GM12878 (cell line): Measurements from ENCODE around the gene IRF2BPL. TPM values are rescaled to one million over a fixed set of nuclear protein-coding genes. Genes with fewer than 3 reads are reported as not detected.

Experiments
- ATAC-seq: fragments of 200-7000 bp; cut with Tn5 transposase; 3 replicates; pipeline ENCODE4 v1.9.1; 2020; ENCODE audit warnings: mild to moderate bottlenecking, moderate library complexity
- BruUV-seq: library from RNA; stranded (reverse); fragments of 400-500 nt; replicated peaks from 2 replicates; lab custom pipeline; 2021; lab: Mats Ljungman, UMichigan
- CTCF ChIA-PET: fragments of 300-600 bp; sonication (Branson Sonifier 250); formaldehyde crosslinking; extraction: SDS; loops from one replicate; lab custom pipeline; 2021; ENCODE audit warnings: inconsistent platforms; lab: Yijun Ruan, JAX
- POLR2A ChIA-PET: fragments of 350-600 bp; formaldehyde crosslinking; extraction: SDS; loops from one replicate; lab custom pipeline; 2021; ENCODE audit warnings: inconsistent platforms; lab: Charles Lee
- RAD21 ChIA-PET: fragments of 300-600 bp; sonication (Branson Sonifier 250); formaldehyde crosslinking; loops from one replicate; lab custom pipeline; 2023; ENCODE audit warnings: antibody characterized with exemption; ENCODE audit not compliant: unreplicated experiment; lab: Charles Lee
- SMC1A ChIA-PET: fragments of 300-600 bp; sonication (Branson Sonifier 250); formaldehyde crosslinking; loops from one replicate; lab custom pipeline; 2023; ENCODE audit not compliant: unreplicated experiment, uncharacterized antibody; lab: Charles Lee
- DNase-seq: peaks from one replicate; pipeline ENCODE4 v3.0.0-alpha.2; 2011; ENCODE audit warnings: low read depth, low spot score
- FAIRE-seq: peaks from 3 replicates; lab custom pipeline; 2011; peaks lifted over from hg19 to GRCh38; lab: Jason Lieb, UNC
- H2AFZ ChIP-seq: 2 replicates; pipeline ENCODE4 v1.6.0; 2011; ENCODE audit warnings: low read depth, low read length, control low read depth; ENCODE audit not compliant: control insufficient read depth
- H3K27ac ChIP-seq: 2 replicates; pipeline ENCODE4 v1.5.1; 2011; ENCODE audit warnings: control low read depth; ENCODE audit not compliant: control insufficient read depth, insufficient read depth
- H3K27me3 ChIP-seq, 2 experiments: replicated peaks in 1 of 2; 2 replicates each; pipeline versions ENCODE4 v1.6.0 to v1.6.1; 2011; ENCODE audit warnings: low read length in 1 of 2; ENCODE audit not compliant: control insufficient read depth in 2 of 2, insufficient read depth in 2 of 2
- H3K36me3 ChIP-seq, 2 experiments: 2 replicates each; pipeline ENCODE4 v1.5.1; 2011; ENCODE audit warnings: low read length in 1 of 2; ENCODE audit not compliant: control insufficient read depth in 2 of 2, insufficient read depth in 2 of 2
- H3K4me1 ChIP-seq: 2 replicates; pipeline ENCODE4 v1.6.1; 2011; ENCODE audit warnings: mild to moderate bottlenecking, low read length, moderate library complexity, mixed read lengths; ENCODE audit not compliant: control insufficient read depth, insufficient read depth
- H3K4me2 ChIP-seq: 2 replicates; pipeline ENCODE4 v1.6.0; 2011; ENCODE audit warnings: control low read depth; ENCODE audit not compliant: control insufficient read depth, insufficient read depth
- H3K4me3 ChIP-seq: fragments of 200-600 bp; sonication (generic); 2 replicates; pipeline ENCODE4 v1.5.1; 2016
- H3K79me2 ChIP-seq: 2 replicates; pipeline ENCODE4 v1.6.0; 2011; ENCODE audit warnings: low read length; ENCODE audit not compliant: control insufficient read depth, insufficient read depth
- H3K9ac ChIP-seq: 2 replicates; pipeline ENCODE4 v1.8.0; 2011; ENCODE audit warnings: low read length, control low read depth, mixed read lengths; ENCODE audit not compliant: control insufficient read depth, insufficient read depth
- H3K9me3 ChIP-seq: replicated peaks from 3 replicates; pipeline ENCODE4 v1.5.1; 2011; ENCODE audit warnings: mild to moderate bottlenecking, low read length; ENCODE audit not compliant: control insufficient read depth, insufficient read depth
- H4K20me1 ChIP-seq: 2 replicates; pipeline ENCODE4 v1.6.0; 2011; ENCODE audit not compliant: control insufficient read depth, insufficient read depth
- BHLHE40 ChIP-seq, 2 experiments: fragments of 450-650 bp in 1 of 2; IDR thresholded peaks; 2 replicates each; pipeline ENCODE4 v1.6.1; 2011 to 2017; ENCODE audit warnings: low read depth in 2 of 2, borderline replicate concordance in 1 of 2, improper control_type of control experiment in 1 of 2, low read length in 1 of 2, mild to moderate bottlenecking in 1 of 2
- DPF2 ChIP-seq: fragments of 450-650 bp; IDR thresholded peaks from 2 replicates; pipeline ENCODE4 v1.6.1; 2017; ENCODE audit warnings: mild to moderate bottlenecking
- MEF2B ChIP-seq: fragments of 450-650 bp; IDR thresholded peaks from 2 replicates; pipeline ENCODE4 v1.6.1; 2018; ENCODE audit warnings: mild to moderate bottlenecking, moderate library complexity; ENCODE audit not compliant: partially characterized antibody, poor library complexity, severe bottlenecking
- MLLT1 ChIP-seq: fragments of 450-650 bp; IDR thresholded peaks from 2 replicates; pipeline ENCODE4 v1.6.1; 2016; ENCODE audit warnings: mild to moderate bottlenecking
- PRDM15 ChIP-seq: fragments of 450-650 bp; formaldehyde crosslinking; IDR thresholded peaks from 2 replicates; pipeline ENCODE4 v1.4.0; 2020; ENCODE audit warnings: mild to moderate bottlenecking, moderate library complexity
- RFX5 ChIP-seq: IDR thresholded peaks from 2 replicates; pipeline ENCODE4 v1.6.1; 2011; ENCODE audit warnings: low read depth, low read length, improper control_type of control experiment
- SMARCA5 ChIP-seq: fragments of 450-650 bp; IDR thresholded peaks from 2 replicates; pipeline ENCODE4 v1.6.1; 2017; ENCODE audit warnings: mild to moderate bottlenecking
- SREBF2 ChIP-seq: IDR thresholded peaks from 2 replicates; pipeline ENCODE4 v1.6.1; 2012; ENCODE audit warnings: mild to moderate bottlenecking, low read length
- STAT3 ChIP-seq: IDR thresholded peaks from 2 replicates; pipeline ENCODE4 v1.6.1; 2011; ENCODE audit warnings: low read depth, low read length, improper control_type of control experiment
- TBL1XR1 ChIP-seq: IDR thresholded peaks from 2 replicates; pipeline ENCODE4 v1.6.1; 2012; ENCODE audit warnings: low read depth, low read length, improper control_type of control experiment
- WGBS: methylation state at CpG from one replicate; pipeline ENCODE4 v1.1.6; 2016; ENCODE audit warnings: low lambda C conversion rate; ENCODE audit not compliant: insufficient replicate concordance, insufficient coverage; ENCODE audit errors: missing lambda C conversion rate; 5-methylcytosine and 5-hydroxymethylcytosine counted together
- in situ Hi-C: fragments of 300-500 bp; cut with MboI; formaldehyde crosslinking; loops from 9 replicates; pipeline ENCODE4 v1.14.3; 2018; ENCODE audit warnings: mixed read lengths
- intact Hi-C: fragments of 100-400 bp; cut with micrococcal nuclease; formaldehyde crosslinking; loops from one replicate; pipeline ENCODE4 v1.14.2; 2022; ENCODE audit not compliant: unreplicated experiment
- polyA plus RNA-seq, 11 experiments: library from polyadenylated mRNA; depleted of rRNA in 4 of 11; unstranded in 6 of 11; stranded (reverse) in 5 of 11; fragments of >200 nt; fragmentation: Nextera tagmentation in 4 of 11; fragmentation: Illumina TruSeq in 1 of 11; extraction: Ambion mirVana in 4 of 11; extraction: Trizol in 1 of 11; gene quantifications; 1 replicate in 1 of 11; 2 replicates in 10 of 11; pipeline versions ENCODE4 v1.2.1 to v1.2.3, GENCODE V29; 2011 to 2016; ENCODE audit warnings: inconsistent platforms in 2 of 11, missing spikeins in 2 of 11, low read depth in 1 of 11
- total RNA-seq, 4 experiments: library from RNA; depleted of rRNA in 3 of 4; stranded (reverse); fragments of >200 nt in 3 of 4; fragmentation: Illumina TruSeq in 1 of 4; extraction: Trizol in 1 of 4; gene quantifications; 2 replicates each; pipeline versions ENCODE4 v1.2.1 to v1.2.3, GENCODE V29; 2013 to 2021

IRF2BPL gene
- total and polyA plus RNA-seq, 10 of the 15 experiments (the other 5 are each of a cell fraction or from before 2014, with no cell fraction given), result 1.2 to 34.5 (median 3.1) TPM

GRCh38 chr14:77043984-77044485, 15.5 kb upstream of the IRF2BPL start:
- SMC1A ChIA-PET, result interaction anchor here (0.6 to 8.4 kb wide), 21 partner anchors 8 to 176 kb away, joined by 3 to 172 read pairs (median 4); partner anchors contain the start of gene IRF2BPL
- Histone ChIP-seq H3K4me2 (peak overlapping the region; percentile 49), H4K20me1 (no peaks in the 10 kb centered on the region), H3K9ac (peak overlapping the region; percentile 4; the same call in 1 of the 2 replicates), H3K27ac (no peak overlapping the region; the same call in 1 of the 2 replicates), H3K9me3 (no peaks in the 10 kb centered on the region), H3K27me3 (no peaks in the 10 kb centered on the region), H3K79me2 (no peaks in the 10 kb centered on the region)
- POLR2A ChIA-PET, result interaction anchor here (0.6 to 10.4 kb wide), 11 partner anchors 9 to 101 kb away, joined by 3 to 173 read pairs (median 4); partner anchors contain the start of gene IRF2BPL
- BruUV-seq, result TSS peak; percentile 93
- RAD21 ChIA-PET, result interaction anchor here (1.0 to 7.7 kb wide), 14 partner anchors 8 to 168 kb away, joined by 3 to 125 read pairs (median 9); partner anchors contain the start of gene IRF2BPL
- 89% methylated on average over 8 of the region's 8 CpGs for WGBS
- CTCF ChIA-PET, result interaction anchor here (0.8 to 8.9 kb wide), 13 partner anchors 9 to 167 kb away, joined by 3 to 72 read pairs (median 4); partner anchors contain the start of gene CIPC
- ATAC-seq, result no peak
- in situ Hi-C loops, result loop anchor here (5.0 kb wide), 1 partner anchor 82 kb away; no protein-coding TSS in a partner anchor
- intact Hi-C loops, result no loop called here
- peak; percentile 71; the same call in 1 of the 2 replicates for TF ChIP-seq MLLT1
- TF ChIP-seq PRDM15, result no peak
- TF ChIP-seq MEF2B, result peak; percentile 57
- no peak for TF ChIP-seq SREBF2
- 0 out of 2 replicates have a peak, but pooled peaks have one; percentile 2 for TF ChIP-seq TBL1XR1
- TF ChIP-seq DPF2, result peak; percentile 62; the same call in 1 of the 2 replicates
- 0 out of 2 replicates have a peak, but pooled peaks have one; percentile 51 for TF ChIP-seq STAT3
- TF ChIP-seq SMARCA5, result peak; percentile 44; the same call in 1 of the 2 replicates
- TF ChIP-seq RFX5, result no peak
- no peak for TF ChIP-seq BHLHE40 (IDR thresholded peaks at IDR 0.05; ENCODE audit: borderline replicate concordance in 1 of 2, low read depth in 2 of 2, low read length in 1 of 2)
- TF ChIP-seq, all 136 proteins: peak for 6
- Histone ChIP-seq H3K36me3 (no peaks in the 10 kb centered on the region), H3K4me1 (peaks cover 50% of the 10 kb centered on the region), H2AFZ (no peak overlapping the region), H3K4me3 (no peak overlapping the region)
- no peak for DNase-seq
- FAIRE-seq, result no peak
